ENCODE results near the gene KHSRP.

DNA sequence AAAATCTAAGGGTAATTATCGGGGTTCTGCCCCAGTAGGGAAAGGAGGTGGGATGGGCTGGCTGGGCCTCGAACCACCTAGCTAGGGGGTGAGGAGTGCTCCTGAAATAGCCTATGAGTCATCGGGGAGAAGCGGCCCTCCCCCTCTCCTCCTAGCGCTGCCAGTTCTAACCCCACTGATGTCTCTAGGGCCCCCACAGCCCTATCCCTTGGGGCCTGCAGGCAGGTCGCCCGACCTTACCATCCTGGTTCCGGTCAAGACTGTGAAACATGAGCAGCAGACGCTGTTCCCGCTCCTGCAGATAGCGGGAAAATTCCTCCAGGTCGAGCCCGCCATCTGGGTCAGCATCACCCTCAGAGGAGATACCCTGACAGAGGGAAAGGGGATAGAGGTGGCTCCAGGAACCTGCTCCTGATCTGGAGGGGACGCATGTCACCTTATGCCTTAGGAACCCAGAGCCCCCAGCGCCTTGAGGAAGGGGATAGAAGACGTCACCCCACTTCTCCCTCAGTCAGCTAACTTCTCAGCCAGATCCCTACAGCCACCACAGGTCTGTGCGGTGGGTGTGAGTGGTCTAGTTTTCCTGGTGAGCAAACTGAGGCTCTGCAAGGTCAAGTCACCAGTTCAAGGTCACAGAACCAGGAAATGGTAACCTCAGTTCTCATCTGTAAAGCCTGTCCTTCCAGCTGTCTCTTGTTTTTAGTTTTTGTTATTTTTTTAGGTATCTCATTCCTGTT lies 33.5 kb upstream of the KHSRP start:
- no peak for TF ChIP-seq POLR2A (IDR thresholded peaks at IDR 0.05)
- TF ChIP-seq, protein P1, sequence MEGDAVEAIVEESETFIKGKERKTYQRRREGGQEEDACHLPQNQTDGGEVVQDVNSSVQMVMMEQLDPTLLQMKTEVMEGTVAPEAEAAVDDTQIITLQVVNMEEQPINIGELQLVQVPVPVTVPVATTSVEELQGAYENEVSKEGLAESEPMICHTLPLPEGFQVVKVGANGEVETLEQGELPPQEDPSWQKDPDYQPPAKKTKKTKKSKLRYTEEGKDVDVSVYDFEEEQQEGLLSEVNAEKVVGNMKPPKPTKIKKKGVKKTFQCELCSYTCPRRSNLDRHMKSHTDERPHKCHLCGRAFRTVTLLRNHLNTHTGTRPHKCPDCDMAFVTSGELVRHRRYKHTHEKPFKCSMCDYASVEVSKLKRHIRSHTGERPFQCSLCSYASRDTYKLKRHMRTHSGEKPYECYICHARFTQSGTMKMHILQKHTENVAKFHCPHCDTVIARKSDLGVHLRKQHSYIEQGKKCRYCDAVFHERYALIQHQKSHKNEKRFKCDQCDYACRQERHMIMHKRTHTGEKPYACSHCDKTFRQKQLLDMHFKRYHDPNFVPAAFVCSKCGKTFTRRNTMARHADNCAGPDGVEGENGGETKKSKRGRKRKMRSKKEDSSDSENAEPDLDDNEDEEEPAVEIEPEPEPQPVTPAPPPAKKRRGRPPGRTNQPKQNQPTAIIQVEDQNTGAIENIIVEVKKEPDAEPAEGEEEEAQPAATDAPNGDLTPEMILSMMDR (IDR thresholded peaks at IDR 0.05) = no peak

Data from ovary (tissue), 3 donors.